ENCODE data around the gene RGS2. TPM values are rescaled to one million over a fixed set of nuclear protein-coding genes. Genes with fewer than 3 reads are reported as not detected.

Gene RGS2
- polyA plus RNA-seq, 1 of the 3 experiments (the other 2 are of a cell fraction) = 47.1 TPM

GRCh38 chr1:192763756-192764155, 45.1 kb upstream of the RGS2 start (continued):
- TF ChIP-seq, protein P1, sequence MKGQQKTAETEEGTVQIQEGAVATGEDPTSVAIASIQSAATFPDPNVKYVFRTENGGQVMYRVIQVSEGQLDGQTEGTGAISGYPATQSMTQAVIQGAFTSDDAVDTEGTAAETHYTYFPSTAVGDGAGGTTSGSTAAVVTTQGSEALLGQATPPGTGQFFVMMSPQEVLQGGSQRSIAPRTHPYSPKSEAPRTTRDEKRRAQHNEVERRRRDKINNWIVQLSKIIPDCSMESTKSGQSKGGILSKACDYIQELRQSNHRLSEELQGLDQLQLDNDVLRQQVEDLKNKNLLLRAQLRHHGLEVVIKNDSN (IDR thresholded peaks at IDR 0.05; ENCODE audit: borderline replicate concordance, low read depth) = no peak
- TF ChIP-seq TAF1 (IDR thresholded peaks at IDR 0.05; ENCODE audit: borderline replicate concordance, low read depth, low read length) (no peak), IRF3 (IDR thresholded peaks at IDR 0.05; ENCODE audit: low read depth, low read length) (no peak), CHD2 (IDR thresholded peaks at IDR 0.05; ENCODE audit: low read length, partially characterized antibody) (no peak), FOXM1 (IDR thresholded peaks at IDR 0.05; ENCODE audit: low read depth) (no peak), RCOR1 (IDR thresholded peaks at IDR 0.05; ENCODE audit: low read length) (no peak), POLR2AphosphoS5 (IDR thresholded peaks at IDR 0.05; ENCODE audit: low read depth, low read length) (no peak)

GRCh38 chr1:192764675-192765074, 44.2 kb upstream of the RGS2 start:
- CTCF ChIA-PET = no interaction called here
- 89% methylated on average over 2 of the region's 2 CpGs for WGBS (ENCODE audit: low lambda C conversion rate)
- TF ChIP-seq FOXJ3 (CRISPR knock-in tag; IDR thresholded peaks at IDR 0.05) (no peak), ELF1 (IDR thresholded peaks at IDR 0.05) (no peak), MEF2A (IDR thresholded peaks at IDR 0.05; ENCODE audit: borderline replicate concordance, low read depth) (no peak), EZH2phosphoT487 (IDR thresholded peaks at IDR 0.05; ENCODE audit: borderline replicate concordance, low read depth) (no peak), ZBTB33 (IDR thresholded peaks at IDR 0.05; ENCODE audit: borderline replicate concordance, low read depth) (no peak), TCF12 (IDR thresholded peaks at IDR 0.05) (no peak), NRF1 (IDR thresholded peaks at IDR 0.05; ENCODE audit: low read depth, low read length) (no peak), SMC3 (IDR thresholded peaks at IDR 0.05; ENCODE audit: low read depth, low read length) (no peak), NFIC (IDR thresholded peaks at IDR 0.05; ENCODE audit: borderline replicate concordance) (no peak), IRF3 (IDR thresholded peaks at IDR 0.05; ENCODE audit: low read depth, low read length) (no peak), USF2 (IDR thresholded peaks at IDR 0.05; ENCODE audit: borderline replicate concordance, low read depth, low read length) (no peak), EP300 (IDR thresholded peaks at IDR 0.05; ENCODE audit: borderline replicate concordance in 1 of 2, low read depth in 1 of 2, low read length in 1 of 2) (no peak)
- TF ChIP-seq, protein P2, sequence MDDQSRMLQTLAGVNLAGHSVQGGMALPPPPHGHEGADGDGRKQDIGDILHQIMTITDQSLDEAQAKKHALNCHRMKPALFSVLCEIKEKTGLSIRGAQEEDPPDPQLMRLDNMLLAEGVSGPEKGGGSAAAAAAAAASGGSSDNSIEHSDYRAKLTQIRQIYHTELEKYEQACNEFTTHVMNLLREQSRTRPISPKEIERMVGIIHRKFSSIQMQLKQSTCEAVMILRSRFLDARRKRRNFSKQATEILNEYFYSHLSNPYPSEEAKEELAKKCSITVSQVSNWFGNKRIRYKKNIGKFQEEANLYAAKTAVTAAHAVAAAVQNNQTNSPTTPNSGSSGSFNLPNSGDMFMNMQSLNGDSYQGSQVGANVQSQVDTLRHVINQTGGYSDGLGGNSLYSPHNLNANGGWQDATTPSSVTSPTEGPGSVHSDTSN (IDR thresholded peaks at IDR 0.05) = no peak
- TF ChIP-seq, protein P3, sequence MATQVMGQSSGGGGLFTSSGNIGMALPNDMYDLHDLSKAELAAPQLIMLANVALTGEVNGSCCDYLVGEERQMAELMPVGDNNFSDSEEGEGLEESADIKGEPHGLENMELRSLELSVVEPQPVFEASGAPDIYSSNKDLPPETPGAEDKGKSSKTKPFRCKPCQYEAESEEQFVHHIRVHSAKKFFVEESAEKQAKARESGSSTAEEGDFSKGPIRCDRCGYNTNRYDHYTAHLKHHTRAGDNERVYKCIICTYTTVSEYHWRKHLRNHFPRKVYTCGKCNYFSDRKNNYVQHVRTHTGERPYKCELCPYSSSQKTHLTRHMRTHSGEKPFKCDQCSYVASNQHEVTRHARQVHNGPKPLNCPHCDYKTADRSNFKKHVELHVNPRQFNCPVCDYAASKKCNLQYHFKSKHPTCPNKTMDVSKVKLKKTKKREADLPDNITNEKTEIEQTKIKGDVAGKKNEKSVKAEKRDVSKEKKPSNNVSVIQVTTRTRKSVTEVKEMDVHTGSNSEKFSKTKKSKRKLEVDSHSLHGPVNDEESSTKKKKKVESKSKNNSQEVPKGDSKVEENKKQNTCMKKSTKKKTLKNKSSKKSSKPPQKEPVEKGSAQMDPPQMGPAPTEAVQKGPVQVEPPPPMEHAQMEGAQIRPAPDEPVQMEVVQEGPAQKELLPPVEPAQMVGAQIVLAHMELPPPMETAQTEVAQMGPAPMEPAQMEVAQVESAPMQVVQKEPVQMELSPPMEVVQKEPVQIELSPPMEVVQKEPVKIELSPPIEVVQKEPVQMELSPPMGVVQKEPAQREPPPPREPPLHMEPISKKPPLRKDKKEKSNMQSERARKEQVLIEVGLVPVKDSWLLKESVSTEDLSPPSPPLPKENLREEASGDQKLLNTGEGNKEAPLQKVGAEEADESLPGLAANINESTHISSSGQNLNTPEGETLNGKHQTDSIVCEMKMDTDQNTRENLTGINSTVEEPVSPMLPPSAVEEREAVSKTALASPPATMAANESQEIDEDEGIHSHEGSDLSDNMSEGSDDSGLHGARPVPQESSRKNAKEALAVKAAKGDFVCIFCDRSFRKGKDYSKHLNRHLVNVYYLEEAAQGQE (IDR thresholded peaks at IDR 0.05; ENCODE audit: low read depth, low read length) = no peak
- TF ChIP-seq, protein P1 (IDR thresholded peaks at IDR 0.05; ENCODE audit: borderline replicate concordance, low read depth) = no peak

More at GRCh38 chr1:192764675-192765074, 44.2 kb upstream of the RGS2 start:
- Histone ChIP-seq H3K4me2 (no peak overlapping the region), H3K36me3 (replicated peaks in 1 of 2; ENCODE audit: control insufficient read depth in 1 of 2, insufficient read depth in 2 of 2, low read length in 1 of 2) (no peaks in the 10 kb centered on the region), H4K20me1 (ENCODE audit: insufficient read depth) (no peaks in the 10 kb centered on the region), H3F3A (replicated peaks; ENCODE audit: insufficient read depth) (peaks cover 25% of the 10 kb centered on the region), H3K27ac (ENCODE audit: low read depth in 2 of 2, low read length in 1 of 2) (peak overlapping the region in 1 of 2 experiments; percentile 76; a peak in 1 of 4 replicates), H3K9ac (no peak overlapping the region), H3K79me2 (ENCODE audit: insufficient read depth) (no peaks in the 10 kb centered on the region), H2AFZ (ENCODE audit: low read depth) (no peak overlapping the region), H3K9me3 (no peaks in the 10 kb centered on the region), H3K4me1 (ENCODE audit: control insufficient read depth in 1 of 2, insufficient read depth in 2 of 2, low read depth in 1 of 2, low read length in 1 of 2) (peaks cover 4 to 11% of the 10 kb centered on the region in 2 experiments; a peak in 2 of 4 replicates), H3K9me2 (no peaks in the 10 kb centered on the region), H3K4me3 (ENCODE audit: low read depth in 2 of 2, low read length in 1 of 2) (no peak overlapping the region), H3K27me3 (ENCODE audit: insufficient read depth) (no peaks in the 10 kb centered on the region)
- POLR2A ChIA-PET = no interaction called here
- no peak for DNase-seq
